Activated T-helper 1 cell treated with anti-CD3 and anti-CD28 coated beads, Interleukin-12 subunit alpha, Interleukin-12 subunit beta, Interleukin-2, Interleukin-4 antibody, amounts not matched to agents 30 ng/mL and 10 ng/mL and 1 ng/mL, durations not matched to agents 14 hours and 24 hours and 36 hours (primary cell): ENCODE data around the gene FTO. TPM values are rescaled to one million over a fixed set of nuclear protein-coding genes. Genes with fewer than 3 reads are reported as not detected.

Experiments
- DNase-seq: peaks from one replicate; pipeline ENCODE4 v3.0.0; 2021; ENCODE audit warnings: low spot score
- H3K27ac Mint-ChIP-seq: one replicate; pipeline ENCODE4 v1.8.0; 2021; ENCODE audit warnings: mild to moderate bottlenecking, mixed read lengths
- H3K27me3 Mint-ChIP-seq: one replicate; pipeline ENCODE4 v1.8.0; 2022; ENCODE audit warnings: mild to moderate bottlenecking, moderate library complexity, mixed read lengths; ENCODE audit not compliant: insufficient read depth
- H3K36me3 Mint-ChIP-seq: one replicate; pipeline ENCODE4 v1.8.0; 2021; ENCODE audit warnings: low read depth, mixed read lengths
- H3K4me1 Mint-ChIP-seq: one replicate; pipeline ENCODE4 v1.8.0; 2021; ENCODE audit warnings: low read depth, mixed read lengths
- H3K4me3 Mint-ChIP-seq: one replicate; pipeline ENCODE4 v1.8.0; 2021; ENCODE audit warnings: mild to moderate bottlenecking, moderate library complexity, mixed read lengths
- H3K9me3 Mint-ChIP-seq: one replicate; pipeline ENCODE4 v1.8.0; 2021; ENCODE audit warnings: mixed read lengths
- intact Hi-C: fragments of 100-400 bp; cut with micrococcal nuclease; formaldehyde crosslinking; loops from one replicate; pipeline ENCODE4 v1.15.1; 2024
- total RNA-seq: library from RNA; stranded (reverse); gene quantifications from 2 replicates; pipeline ENCODE4 v1.2.3, GENCODE V29; 2022

FTO gene
- total RNA-seq, 1 donor from 2014 or later, result 56.4 TPM

GRCh38 chr16:53915452-53916160, 211.7 kb downstream of the FTO start:
- DNase-seq, result no peak
- intact Hi-C loops, result loop anchor here (10.0 kb wide), 1 partner anchor 381 kb away; no protein-coding TSS in a partner anchor
- peaks cover 8% of the 10 kb centered on the region for H3K4me1 Mint-ChIP-seq
- H3K36me3 Mint-ChIP-seq, result peaks cover 2% of the 10 kb centered on the region
- H3K4me3 Mint-ChIP-seq, result no peak overlapping the region
- H3K9me3 Mint-ChIP-seq, result no peaks in the 10 kb centered on the region
- H3K27ac Mint-ChIP-seq, result peak overlapping the region; percentile 35
- no peaks in the 10 kb centered on the region for H3K27me3 Mint-ChIP-seq

- Mint-ChIP-seq H3K4me3 (no peak overlapping the region), H3K36me3 (peaks cover 8% of the 10 kb centered on the region), H3K9me3 (no peaks in the 10 kb centered on the region), H3K27ac (peak overlapping the region; percentile 21), H3K4me1 (peaks cover 49% of the 10 kb centered on the region), H3K27me3 (no peaks in the 10 kb centered on the region)
- intact Hi-C loops, result no loop called here
- DNase-seq, result no peak
These were observed 217.0 kb downstream of the FTO start for GRCh38 chr16:53920988-53921387.

GRCh38 chr16:53922067-53922806, 218.3 kb downstream of the FTO start:
- H3K27ac Mint-ChIP-seq, result peak overlapping the region; percentile 86
- intact Hi-C loops, result loop anchor here (1.0 kb wide), 1 partner anchor 10 kb away; no protein-coding TSS in a partner anchor
- peaks cover 7% of the 10 kb centered on the region for H3K36me3 Mint-ChIP-seq
- peaks cover 40% of the 10 kb centered on the region for H3K4me1 Mint-ChIP-seq
- no peak for DNase-seq
- no peaks in the 10 kb centered on the region for H3K9me3 Mint-ChIP-seq
- H3K4me3 Mint-ChIP-seq, result peak overlapping the region; percentile 45
- no peaks in the 10 kb centered on the region for H3K27me3 Mint-ChIP-seq

GRCh38 chr16:53922807-53923571, 219.0 kb downstream of the FTO start:
- intact Hi-C loops, result loop anchor here (1.0 kb wide), 1 partner anchor 11 kb away; no protein-coding TSS in a partner anchor
- peaks cover 6% of the 10 kb centered on the region for H3K36me3 Mint-ChIP-seq
- no peak for DNase-seq
- no peak overlapping the region for H3K4me3 Mint-ChIP-seq
- no peaks in the 10 kb centered on the region for H3K27me3 Mint-ChIP-seq
- peaks cover 40% of the 10 kb centered on the region for H3K4me1 Mint-ChIP-seq
- H3K9me3 Mint-ChIP-seq, result no peaks in the 10 kb centered on the region
- peak overlapping the region; percentile 79 for H3K27ac Mint-ChIP-seq

- DNase-seq, result no peak
- Mint-ChIP-seq H3K9me3 (no peaks in the 10 kb centered on the region), H3K36me3 (peaks cover 6% of the 10 kb centered on the region), H3K4me1 (peaks cover 40% of the 10 kb centered on the region), H3K27me3 (no peaks in the 10 kb centered on the region), H3K27ac (no peak overlapping the region), H3K4me3 (no peak overlapping the region)
- intact Hi-C loops, result no loop called here
These were observed 220.6 kb downstream of the FTO start for GRCh38 chr16:53924331-53925106.

GRCh38 chr16:53925107-53925410, 221.1 kb downstream of the FTO start:
- peaks cover 40% of the 10 kb centered on the region for H3K4me1 Mint-ChIP-seq
- H3K27ac Mint-ChIP-seq, result peak overlapping the region; percentile 9
- no peaks in the 10 kb centered on the region for H3K27me3 Mint-ChIP-seq
- H3K9me3 Mint-ChIP-seq, result no peaks in the 10 kb centered on the region
- peak overlapping the region; percentile 4 for H3K4me3 Mint-ChIP-seq
- intact Hi-C loops, result no loop called here
- DNase-seq, result no peak
- peaks cover 6% of the 10 kb centered on the region for H3K36me3 Mint-ChIP-seq

- no peak for DNase-seq
- Mint-ChIP-seq H3K4me1 (peaks cover 40% of the 10 kb centered on the region), H3K36me3 (peaks cover 6% of the 10 kb centered on the region), H3K9me3 (no peaks in the 10 kb centered on the region), H3K4me3 (no peak overlapping the region), H3K27me3 (no peaks in the 10 kb centered on the region), H3K27ac (no peak overlapping the region)
- intact Hi-C loops, result no loop called here
These were observed 221.6 kb downstream of the FTO start for GRCh38 chr16:53925526-53925925.

- intact Hi-C loops, result no loop called here
- H3K27ac Mint-ChIP-seq, result no peak overlapping the region
- H3K27me3 Mint-ChIP-seq, result no peaks in the 10 kb centered on the region
- no peak for DNase-seq
- no peaks in the 10 kb centered on the region for H3K9me3 Mint-ChIP-seq
- H3K4me3 Mint-ChIP-seq, result no peak overlapping the region
- H3K4me1 Mint-ChIP-seq, result peaks cover 38% of the 10 kb centered on the region
- H3K36me3 Mint-ChIP-seq, result peaks cover 8% of the 10 kb centered on the region
These were observed 222.3 kb downstream of the FTO start for GRCh38 chr16:53926209-53926608.

GRCh38 chr16:53932975-53933374, 229.0 kb downstream of the FTO start:
- Mint-ChIP-seq H3K36me3 (peaks cover 3% of the 10 kb centered on the region), H3K27me3 (no peaks in the 10 kb centered on the region), H3K4me3 (no peak overlapping the region), H3K27ac (no peak overlapping the region), H3K9me3 (no peaks in the 10 kb centered on the region), H3K4me1 (peaks cover 10% of the 10 kb centered on the region)
- no peak for DNase-seq
- intact Hi-C loops, result no loop called here

GRCh38 chr16:53933407-53933806, 229.5 kb downstream of the FTO start:
- Mint-ChIP-seq H3K9me3 (no peaks in the 10 kb centered on the region), H3K4me1 (peaks cover 10% of the 10 kb centered on the region), H3K4me3 (peak overlapping the region; percentile 12), H3K36me3 (peaks cover 4% of the 10 kb centered on the region), H3K27ac (no peak overlapping the region), H3K27me3 (no peaks in the 10 kb centered on the region)
- no peak for DNase-seq
- intact Hi-C loops, result no loop called here

- no peaks in the 10 kb centered on the region for H3K9me3 Mint-ChIP-seq
- no peak for DNase-seq
- no peaks in the 10 kb centered on the region for H3K27me3 Mint-ChIP-seq
- H3K27ac Mint-ChIP-seq, result no peak overlapping the region
- intact Hi-C loops, result no loop called here
- peaks cover 10% of the 10 kb centered on the region for H3K4me1 Mint-ChIP-seq
- peaks cover 4% of the 10 kb centered on the region for H3K36me3 Mint-ChIP-seq
- no peak overlapping the region for H3K4me3 Mint-ChIP-seq
These were observed 232.1 kb downstream of the FTO start for GRCh38 chr16:53936052-53936451.

- peaks cover 4% of the 10 kb centered on the region for H3K36me3 Mint-ChIP-seq
- H3K27ac Mint-ChIP-seq, result no peak overlapping the region
- H3K9me3 Mint-ChIP-seq, result no peaks in the 10 kb centered on the region
- H3K27me3 Mint-ChIP-seq, result no peaks in the 10 kb centered on the region
- intact Hi-C loops, result no loop called here
- peaks cover 10% of the 10 kb centered on the region for H3K4me1 Mint-ChIP-seq
- H3K4me3 Mint-ChIP-seq, result no peak overlapping the region
- DNase-seq, result no peak
These were observed 232.6 kb downstream of the FTO start for GRCh38 chr16:53936529-53936928.
